Thoracic aorta (tissue), 2 donors: ENCODE data around the gene ADGRL2. TPM values are rescaled to one million over a fixed set of nuclear protein-coding genes. Genes with fewer than 3 reads are reported as not detected.

Experiments
- ATAC-seq: fragments of 150-250 bp; one replicate; pipeline ENCODE4 v1.8.0; 2017; ENCODE audit warnings: low read depth; ENCODE audit not compliant: insufficient number of reproducible peaks, low FRiP score
- DNase-seq: peaks from one replicate; pipeline ENCODE4 v3.0.0-alpha.2; 2020; ENCODE audit warnings: low spot score
- H3K27ac ChIP-seq, 2 donors: fragments of 200-600 bp; sonication (generic); 1 replicate in 1 of 2; 2 replicates in 1 of 2; pipeline ENCODE4 v1.5.1; 2016; ENCODE audit warnings: mild to moderate bottlenecking in 2 of 2, moderate library complexity in 2 of 2
- H3K27me3 ChIP-seq: fragments of 200-600 bp; sonication (generic); replicated peaks from 2 replicates; pipeline ENCODE4 v1.6.0; 2016; ENCODE audit warnings: mild to moderate bottlenecking; ENCODE audit not compliant: insufficient read depth
- H3K36me3 ChIP-seq: fragments of 200-600 bp; sonication (generic); one replicate; pipeline ENCODE4 v1.5.1; 2016
- H3K4me1 ChIP-seq, 2 donors: fragments of 200-600 bp; sonication (generic); 1 replicate in 1 of 2; 2 replicates in 1 of 2; pipeline versions ENCODE4 v1.5.1 to v1.6.0; 2016; ENCODE audit warnings: low read depth in 2 of 2, mild to moderate bottlenecking in 1 of 2; ENCODE audit not compliant: control insufficient read depth in 1 of 2
- H3K4me3 ChIP-seq: fragments of 200-600 bp; sonication (generic); 2 replicates; pipeline ENCODE4 v1.5.1; 2016; ENCODE audit warnings: mild to moderate bottlenecking
- H3K9me3 ChIP-seq: fragments of 200-600 bp; sonication (generic); 2 replicates; pipeline ENCODE4 v1.5.1; 2016
- CTCF ChIP-seq: fragments of 200-600 bp; sonication (generic); IDR thresholded peaks from one replicate; pipeline ENCODE4 v1.5.1; 2019; ENCODE audit warnings: antibody characterized with exemption
- total RNA-seq, 2 donors: library from RNA; depleted of rRNA; stranded (reverse); fragments of >200 nt; gene quantifications; one replicate each; pipeline versions ENCODE4 v1.1.0 to v1.2.3, GENCODE V29; 2016

ADGRL2 gene
- total RNA-seq, 2 donors from 2014 or later = 53.3 to 67.2 TPM

- Histone ChIP-seq H3K27me3 (no peaks in the 10 kb centered on the region), H3K27ac (no peak overlapping the region), H3K36me3 (no peaks in the 10 kb centered on the region), H3K9me3 (no peaks in the 10 kb centered on the region), H3K4me3 (no peak overlapping the region), H3K4me1 (peaks cover 0 to 4% of the 10 kb centered on the region in 2 donors)
- ATAC-seq (no peak), DNase-seq (no peak)
- TF ChIP-seq CTCF = no peak
Measured at GRCh38 chr1:81792184-81792583, 8.6 kb upstream of the ADGRL2 start.

GRCh38 chr1:81797701-81798100, 3.0 kb upstream of the ADGRL2 start:
- no peaks in the 10 kb centered on the region for H3K9me3 ChIP-seq
- no peak for DNase-seq
- TF ChIP-seq CTCF = no peak
- no peak overlapping the region for H3K4me3 ChIP-seq
- H3K27me3 ChIP-seq = no peaks in the 10 kb centered on the region
- ATAC-seq = no peak
- no peak overlapping the region for H3K27ac ChIP-seq
- H3K36me3 ChIP-seq = no peaks in the 10 kb centered on the region
- peaks cover 0 to 13% of the 10 kb centered on the region in 2 donors for H3K4me1 ChIP-seq

- TF ChIP-seq CTCF = no peak
- Histone ChIP-seq H3K27me3 (no peaks in the 10 kb centered on the region), H3K36me3 (no peaks in the 10 kb centered on the region), H3K4me1 (peaks cover 0 to 21% of the 10 kb centered on the region in 2 donors), H3K27ac (peak overlapping the region; percentile 97 to 98), H3K9me3 (no peaks in the 10 kb centered on the region), H3K4me3 (peak overlapping the region; percentile 96)
- DNase-seq = no peak
- ATAC-seq = no peak
Measured at GRCh38 chr1:81799939-81800694, 617 bp upstream of the ADGRL2 start.

GRCh38 chr1:81801651-81802456, 1.1 kb downstream of the ADGRL2 start:
- H3K9me3 ChIP-seq = no peaks in the 10 kb centered on the region
- ATAC-seq (peak; percentile 3), DNase-seq (no peak)
- TF ChIP-seq CTCF = no peak
- H3K4me1 ChIP-seq = peaks cover 6 to 38% of the 10 kb centered on the region in 2 donors
- peak overlapping the region; percentile 97 to 98 for H3K27ac ChIP-seq
- peak overlapping the region; percentile 96 for H3K4me3 ChIP-seq
- H3K36me3 ChIP-seq = no peaks in the 10 kb centered on the region
- H3K27me3 ChIP-seq = no peaks in the 10 kb centered on the region

GRCh38 chr1:81802457-81802706, 1.6 kb downstream of the ADGRL2 start:
- ATAC-seq = no peak
- Histone ChIP-seq H3K36me3 (no peaks in the 10 kb centered on the region), H3K4me3 (peak overlapping the region; percentile 96), H3K27ac (peak overlapping the region; percentile 97 to 98), H3K9me3 (no peaks in the 10 kb centered on the region), H3K4me1 (peaks cover 8 to 42% of the 10 kb centered on the region in 2 donors), H3K27me3 (no peaks in the 10 kb centered on the region)
- no peak for DNase-seq
- TF ChIP-seq CTCF = no peak
